DND-41 (cell line): ENCODE measurements around the gene DDB1.

ENCODE experiments used
- ATAC-seq: fragments of 200-7000 bp; cut with Tn5 transposase; 3 replicates; pipeline ENCODE4 v1.9.1; 2021; ENCODE audit warnings: low read depth; ENCODE audit not compliant: insufficient read depth
- DNase-seq: peaks from one replicate; pipeline ENCODE4 v3.0.0-alpha.2; 2020
- H2AFZ ChIP-seq: 2 replicates; pipeline ENCODE4 v1.6.0; 2012; ENCODE audit warnings: low read depth, low read length
- H3K27ac ChIP-seq: 2 replicates; pipeline ENCODE4 v1.5.1; 2012; ENCODE audit warnings: low read length, inconsistent platforms
- H3K27me3 ChIP-seq: fragments of 200-600 bp; sonication (generic); 2 replicates; pipeline ENCODE4 v1.6.0; 2012; ENCODE audit warnings: low read length, mild to moderate bottlenecking, inconsistent platforms; ENCODE audit not compliant: insufficient read depth, poor library complexity
- H3K36me3 ChIP-seq: 2 replicates; pipeline ENCODE4 v1.5.1; 2012; ENCODE audit warnings: low read length, inconsistent platforms; ENCODE audit not compliant: insufficient read depth
- H3K4me1 ChIP-seq: 2 replicates; pipeline ENCODE4 v1.5.1; 2012; ENCODE audit warnings: mild to moderate bottlenecking, low read length; ENCODE audit not compliant: insufficient read depth
- H3K4me2 ChIP-seq: 2 replicates; pipeline ENCODE4 v1.6.0; 2012; ENCODE audit warnings: mild to moderate bottlenecking, moderate library complexity, low read length, inconsistent platforms; ENCODE audit not compliant: insufficient read depth
- H3K4me3 ChIP-seq, 2 experiments: fragments of 200-600 bp in 1 of 2; shearing (Covaris generic) in 1 of 2; 2 replicates each; pipeline ENCODE4 v1.5.1; 2012 to 2016; ENCODE audit warnings: inconsistent platforms in 2 of 2, low read length in 2 of 2, mild to moderate bottlenecking in 2 of 2, low read depth in 1 of 2, moderate library complexity in 1 of 2
- H3K79me2 ChIP-seq: 2 replicates; pipeline ENCODE4 v1.6.0; 2012; ENCODE audit warnings: low read length, inconsistent platforms; ENCODE audit not compliant: insufficient read depth
- H3K9ac ChIP-seq: 2 replicates; pipeline ENCODE4 v1.6.0; 2012; ENCODE audit warnings: low read depth, mild to moderate bottlenecking, inconsistent platforms, low read length, moderate library complexity
- H3K9me3 ChIP-seq: 2 replicates; pipeline ENCODE4 v1.5.1; 2012; ENCODE audit warnings: low read length, moderate library complexity, mild to moderate bottlenecking, inconsistent platforms; ENCODE audit not compliant: insufficient read depth, severe bottlenecking
- H4K20me1 ChIP-seq: 2 replicates; pipeline ENCODE4 v1.6.0; 2012; ENCODE audit warnings: low read length; ENCODE audit not compliant: insufficient read depth
- EZH2 ChIP-seq: IDR thresholded peaks from 3 replicates; pipeline ENCODE4 v1.6.1; 2012; ENCODE audit warnings: borderline replicate concordance, low read depth, mild to moderate bottlenecking, moderate library complexity, low read length, inconsistent platforms; ENCODE audit not compliant: severe bottlenecking
- TF ChIP-seq, protein P1 (sequence below): IDR thresholded peaks from 2 replicates; pipeline ENCODE4 v1.5.1; 2012; ENCODE audit warnings: borderline replicate concordance, low read length, moderate library complexity, mild to moderate bottlenecking; ENCODE audit not compliant: poor library complexity, severe bottlenecking; ENCODE audit errors: extremely low read depth

The DDB1 gene

DNA sequence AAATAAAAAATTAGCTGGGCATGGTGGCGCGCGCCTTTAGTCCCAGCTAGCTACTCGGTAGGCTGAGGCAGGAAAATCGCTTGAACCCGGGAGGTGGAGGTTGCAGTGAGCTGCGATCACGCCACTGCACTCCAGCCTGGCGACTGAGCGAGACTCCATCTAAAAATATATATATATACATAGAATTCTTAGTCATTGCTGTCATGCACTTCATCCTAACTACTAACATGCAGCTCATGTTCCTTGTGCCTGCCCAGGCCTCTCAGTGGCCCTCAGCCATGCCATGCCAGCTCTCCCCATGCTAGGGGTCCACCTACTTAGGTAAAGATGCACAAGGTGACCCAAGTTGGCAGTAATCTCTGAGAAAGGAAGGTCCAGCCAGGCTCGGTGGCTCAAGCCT, 25.7 kb upstream of the DDB1 start:
- Histone ChIP-seq H3K9me3 (no peaks in the 10 kb centered on the region), H3K4me2 (no peak overlapping the region), H3K4me1 (peaks cover 28% of the 10 kb centered on the region), H3K79me2 (peaks cover 35% of the 10 kb centered on the region), H2AFZ (no peak overlapping the region), H3K4me3 (no peak overlapping the region), H3K9ac (no peak overlapping the region), H4K20me1 (no peaks in the 10 kb centered on the region), H3K27me3 (no peaks in the 10 kb centered on the region), H3K27ac (no peak overlapping the region), H3K36me3 (peaks cover 17% of the 10 kb centered on the region)
- ATAC-seq (no peak), DNase-seq (no peak)
- no peak for TF ChIP-seq EZH2
- TF ChIP-seq, protein P1, sequence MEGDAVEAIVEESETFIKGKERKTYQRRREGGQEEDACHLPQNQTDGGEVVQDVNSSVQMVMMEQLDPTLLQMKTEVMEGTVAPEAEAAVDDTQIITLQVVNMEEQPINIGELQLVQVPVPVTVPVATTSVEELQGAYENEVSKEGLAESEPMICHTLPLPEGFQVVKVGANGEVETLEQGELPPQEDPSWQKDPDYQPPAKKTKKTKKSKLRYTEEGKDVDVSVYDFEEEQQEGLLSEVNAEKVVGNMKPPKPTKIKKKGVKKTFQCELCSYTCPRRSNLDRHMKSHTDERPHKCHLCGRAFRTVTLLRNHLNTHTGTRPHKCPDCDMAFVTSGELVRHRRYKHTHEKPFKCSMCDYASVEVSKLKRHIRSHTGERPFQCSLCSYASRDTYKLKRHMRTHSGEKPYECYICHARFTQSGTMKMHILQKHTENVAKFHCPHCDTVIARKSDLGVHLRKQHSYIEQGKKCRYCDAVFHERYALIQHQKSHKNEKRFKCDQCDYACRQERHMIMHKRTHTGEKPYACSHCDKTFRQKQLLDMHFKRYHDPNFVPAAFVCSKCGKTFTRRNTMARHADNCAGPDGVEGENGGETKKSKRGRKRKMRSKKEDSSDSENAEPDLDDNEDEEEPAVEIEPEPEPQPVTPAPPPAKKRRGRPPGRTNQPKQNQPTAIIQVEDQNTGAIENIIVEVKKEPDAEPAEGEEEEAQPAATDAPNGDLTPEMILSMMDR = no peak

DNA sequence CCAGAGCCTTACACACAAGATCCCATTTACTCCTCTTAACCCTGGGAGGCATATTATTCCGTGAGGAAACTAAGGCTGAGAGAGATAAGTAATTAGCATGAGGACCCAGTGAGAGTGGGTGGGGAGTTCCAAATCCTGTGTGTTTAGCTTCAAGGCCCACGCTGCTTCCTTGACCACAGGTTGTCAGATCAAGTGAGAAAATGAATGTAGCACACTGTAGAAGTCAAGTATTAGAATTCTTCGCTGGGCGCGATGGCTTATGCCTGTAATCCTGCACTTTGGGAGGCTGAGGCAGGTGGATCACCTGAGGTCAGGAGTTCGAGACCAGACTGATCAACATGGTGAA, 25.0 kb upstream of the DDB1 start:
- Histone ChIP-seq H3K4me1 (peaks cover 22% of the 10 kb centered on the region), H3K4me2 (no peak overlapping the region), H3K9ac (no peak overlapping the region), H3K4me3 (no peak overlapping the region), H3K36me3 (peaks cover 19% of the 10 kb centered on the region), H4K20me1 (no peaks in the 10 kb centered on the region), H3K79me2 (peaks cover 29% of the 10 kb centered on the region), H2AFZ (no peak overlapping the region), H3K9me3 (no peaks in the 10 kb centered on the region), H3K27me3 (no peaks in the 10 kb centered on the region), H3K27ac (no peak overlapping the region)
- DNase-seq (no peak), ATAC-seq (no peak)
- TF ChIP-seq, protein P1 = no peak
- TF ChIP-seq EZH2 = no peak

DNA sequence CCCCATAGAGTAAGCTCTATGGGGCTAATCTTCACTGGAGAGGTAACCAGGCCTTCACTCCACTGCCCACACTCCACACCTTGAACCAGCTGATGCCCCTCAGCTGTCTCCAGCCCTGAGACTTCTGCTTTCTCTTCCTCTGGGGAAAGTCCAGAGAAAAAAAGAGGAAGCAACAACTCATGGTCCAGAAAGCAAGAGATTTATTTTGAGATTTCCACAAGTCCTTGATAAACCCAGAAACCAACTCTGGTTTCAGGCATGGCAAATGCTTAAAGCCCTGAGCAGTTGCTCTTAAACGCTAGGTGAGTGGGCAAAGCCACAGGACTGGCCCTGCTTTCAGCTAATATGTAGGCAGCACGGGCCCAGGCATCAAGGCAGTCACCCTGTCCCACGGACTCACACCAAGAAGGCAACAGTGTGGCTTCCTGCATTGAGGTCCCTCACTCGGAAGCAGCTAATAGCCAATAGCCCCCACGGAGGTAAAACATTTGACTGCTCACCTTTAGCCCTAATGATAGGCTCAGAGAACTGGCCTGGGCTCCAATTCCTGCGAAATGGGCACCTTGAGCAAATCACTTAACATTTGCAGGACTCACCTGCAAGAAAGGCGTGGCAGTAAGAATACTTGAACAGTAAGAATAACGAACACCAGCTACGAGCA, 24.5 kb upstream of the DDB1 start:
- ATAC-seq (no peak), DNase-seq (no peak)
- peaks cover 24% of the 10 kb centered on the region for H3K36me3 ChIP-seq
- H3K9me3 ChIP-seq = no peaks in the 10 kb centered on the region
- no peaks in the 10 kb centered on the region for H4K20me1 ChIP-seq
- H3K79me2 ChIP-seq = peaks cover 24% of the 10 kb centered on the region
- H2AFZ ChIP-seq = no peak overlapping the region
- no peak overlapping the region for H3K4me3 ChIP-seq
- no peak overlapping the region for H3K9ac ChIP-seq
- H3K4me1 ChIP-seq = peaks cover 22% of the 10 kb centered on the region
- H3K4me2 ChIP-seq = no peak overlapping the region
- TF ChIP-seq, protein P1 = no peak
- no peak for TF ChIP-seq EZH2
- no peaks in the 10 kb centered on the region for H3K27me3 ChIP-seq
- H3K27ac ChIP-seq = no peak overlapping the region
